HG02938 (cell line): ENCODE data around the gene TXLNA.

Source experiments
- ATAC-seq: cut with Tn5 transposase; IDR thresholded peaks from one replicate; pipeline ENCODE4 v1.9.1; 2021; ENCODE audit warnings: mild to moderate bottlenecking, moderate library complexity; ENCODE audit not compliant: unreplicated experiment

TXLNA gene

GRCh38 chr1:32208469-32208868 is 29.0 kb downstream of the TXLNA start:
- no peak for ATAC-seq

DNA sequence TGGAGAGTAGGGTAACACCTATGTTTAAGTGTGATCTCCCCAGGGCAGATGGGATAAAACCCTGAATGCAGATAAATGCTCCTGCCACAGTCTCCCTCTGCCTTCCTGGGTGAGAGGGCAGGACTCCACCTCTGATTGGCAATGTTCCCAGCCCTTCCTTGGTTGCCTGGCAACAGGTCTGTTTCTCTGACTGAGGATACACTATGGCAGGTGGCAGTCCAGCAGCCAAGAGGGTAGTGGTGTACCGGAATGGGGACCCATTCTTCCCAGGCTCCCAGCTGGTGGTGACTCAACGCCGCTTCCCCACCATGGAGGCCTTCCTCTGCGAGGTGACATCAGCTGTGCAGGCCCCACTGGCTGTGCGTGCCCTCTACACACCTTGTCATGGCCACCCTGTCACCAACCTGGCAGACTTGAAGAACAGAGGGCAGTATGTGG is 29.4 kb downstream of the TXLNA start, which contains the start of gene DCDC2B:
Gene DCDC2B, plus strand, starts transcription at position 199 of the 438 bp plus-strand sequence. Its CDS starts 5 bp downstream, at position 204.
- no peak for ATAC-seq

DNA sequence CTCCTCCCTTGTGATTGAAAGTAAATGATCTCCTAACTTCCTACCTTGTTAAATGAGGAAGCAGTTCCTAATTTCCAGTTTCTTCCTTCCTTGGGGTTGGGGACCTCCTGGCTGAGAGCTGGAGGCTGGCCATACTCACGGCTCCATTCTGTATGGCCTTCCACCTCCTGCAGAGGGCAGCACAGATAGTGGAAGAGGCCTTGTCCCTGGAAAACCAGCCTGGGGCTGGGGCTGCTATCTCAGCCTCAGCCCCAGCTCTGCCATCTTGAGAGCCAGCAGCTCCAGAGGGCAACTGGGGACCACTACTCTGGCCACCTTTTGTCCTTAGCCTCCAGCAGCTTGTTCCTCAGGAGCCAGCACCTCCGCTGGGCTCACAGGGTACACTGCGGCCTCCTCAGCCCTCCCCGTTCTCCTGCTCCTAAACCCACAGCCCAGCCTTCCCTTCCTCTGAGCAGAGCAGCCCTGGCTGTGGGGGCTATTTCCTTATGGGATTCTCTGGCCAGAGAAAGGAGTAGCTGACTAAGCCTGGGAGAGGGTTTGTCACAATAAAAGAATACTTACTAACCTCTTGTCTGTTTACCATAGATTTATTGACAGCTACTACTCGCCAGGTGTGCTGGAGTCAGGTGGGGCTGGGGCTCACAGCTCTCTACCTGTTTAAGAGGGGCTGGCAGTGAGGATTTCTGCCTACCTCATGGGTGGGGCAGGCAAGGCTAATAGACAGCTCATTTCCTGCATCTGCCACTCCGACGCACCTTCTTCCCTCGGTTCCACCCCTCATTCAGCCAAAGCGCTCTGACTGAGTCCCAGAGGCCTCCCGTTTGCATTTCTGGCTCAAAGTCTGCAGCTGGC is 36.4 kb downstream of the TXLNA start:
- no peak for ATAC-seq

DNA sequence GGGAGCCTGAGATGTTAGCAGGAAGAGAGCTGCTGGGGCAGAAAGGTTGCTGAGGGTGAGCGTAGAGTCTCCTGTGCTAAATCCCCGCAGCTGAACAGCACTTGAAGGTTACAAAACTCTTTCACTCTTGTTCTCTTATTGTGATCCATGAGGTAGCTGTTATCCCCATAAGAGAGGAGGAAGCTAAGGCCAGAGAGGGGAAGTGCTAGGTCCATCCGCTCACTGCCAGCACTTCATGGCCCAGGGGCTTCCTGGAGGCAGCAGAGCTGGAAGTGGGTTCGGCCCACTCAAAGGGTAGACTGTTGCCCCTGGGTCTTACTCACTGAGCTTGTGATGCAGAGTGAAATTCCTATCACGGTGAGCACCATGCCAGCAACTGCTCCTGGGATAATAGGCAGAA is 37.1 kb downstream of the TXLNA start:
- no peak for ATAC-seq

DNA sequence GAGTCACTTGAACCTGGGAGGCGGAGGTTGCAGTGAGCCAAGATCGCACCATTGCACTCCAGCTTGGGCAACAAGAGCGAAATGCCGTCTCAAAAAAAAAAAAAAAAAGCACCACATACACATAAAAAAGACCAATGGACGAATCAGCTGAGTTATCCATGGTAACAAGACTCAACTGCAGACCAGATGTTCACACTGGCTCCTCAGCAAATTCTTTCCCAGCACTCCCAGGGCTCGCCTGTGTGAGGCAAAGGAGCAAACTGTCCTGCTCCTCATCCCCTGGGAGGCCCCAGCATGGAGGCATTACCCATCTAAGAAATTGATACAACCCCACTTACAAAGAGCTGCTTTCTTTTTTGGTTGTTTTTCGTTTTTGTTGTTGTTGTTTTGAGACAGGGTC is 39.5 kb downstream of the TXLNA start:
- no peak for ATAC-seq

DNA sequence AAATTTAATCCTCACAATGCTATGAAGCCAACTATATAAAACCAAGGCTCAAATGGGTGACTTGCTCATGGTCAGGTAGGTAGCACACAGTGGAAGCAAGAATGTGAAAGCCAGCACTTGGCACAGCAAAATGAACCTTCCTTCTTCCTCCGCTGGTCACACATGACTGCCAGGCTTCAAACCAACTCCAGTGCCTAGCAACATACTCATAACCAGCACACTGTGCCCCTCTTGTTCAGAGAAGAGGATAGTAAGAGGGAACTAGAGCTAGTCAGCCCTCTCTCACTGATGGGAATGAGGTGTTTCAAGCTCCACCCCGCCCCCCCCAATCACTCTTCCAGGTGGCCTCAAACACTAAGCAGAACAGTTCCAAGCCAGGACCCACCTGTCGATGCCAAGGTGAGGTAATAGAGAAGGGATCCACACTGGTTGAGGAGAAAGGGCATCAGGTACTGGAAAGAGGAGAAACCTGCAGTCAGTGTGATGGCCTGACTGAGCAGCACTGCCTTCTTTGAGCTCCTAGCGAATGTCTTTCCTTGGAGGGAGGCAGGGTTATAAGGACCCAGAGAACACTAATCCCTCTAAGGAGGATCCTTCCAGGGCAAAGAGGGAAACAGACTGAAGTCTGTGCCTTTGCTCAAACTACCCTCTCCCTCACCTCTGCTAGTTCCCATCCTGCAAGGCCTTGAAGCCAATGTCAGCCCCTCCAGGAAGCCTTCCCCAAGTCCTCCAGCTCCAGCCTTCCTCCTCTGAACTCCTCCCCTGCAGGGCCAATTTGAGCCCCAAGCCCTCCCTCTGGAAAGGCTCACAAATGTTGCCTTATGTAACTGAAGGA is 41.5 kb downstream of the TXLNA start:
- ATAC-seq, result no peak

GRCh38 chr1:32221581-32221979 is 42.1 kb downstream of the TXLNA start:
- no peak for ATAC-seq

- peak; percentile 82 for ATAC-seq
These were observed 42.7 kb downstream of the TXLNA start, which contains the start of the genes EIF3I and TMEM234 for GRCh38 chr1:32221980-32222755. Gene EIF3I, plus strand, starts transcription at chr1:32222407. Its CDS starts 35 bp downstream, at chr1:32222442. Gene TMEM234, minus strand, starts transcription at chr1:32222353. Its CDS starts 31 bp downstream, at chr1:32222322.

GRCh38 chr1:32223683-32224082 is 44.2 kb downstream of the TXLNA start:
- no peak for ATAC-seq

GRCh38 chr1:32224285-32224684 is 44.8 kb downstream of the TXLNA start:
- no peak for ATAC-seq

GRCh38 chr1:32228771-32229170 is 49.3 kb downstream of the TXLNA start:
- no peak for ATAC-seq

DNA sequence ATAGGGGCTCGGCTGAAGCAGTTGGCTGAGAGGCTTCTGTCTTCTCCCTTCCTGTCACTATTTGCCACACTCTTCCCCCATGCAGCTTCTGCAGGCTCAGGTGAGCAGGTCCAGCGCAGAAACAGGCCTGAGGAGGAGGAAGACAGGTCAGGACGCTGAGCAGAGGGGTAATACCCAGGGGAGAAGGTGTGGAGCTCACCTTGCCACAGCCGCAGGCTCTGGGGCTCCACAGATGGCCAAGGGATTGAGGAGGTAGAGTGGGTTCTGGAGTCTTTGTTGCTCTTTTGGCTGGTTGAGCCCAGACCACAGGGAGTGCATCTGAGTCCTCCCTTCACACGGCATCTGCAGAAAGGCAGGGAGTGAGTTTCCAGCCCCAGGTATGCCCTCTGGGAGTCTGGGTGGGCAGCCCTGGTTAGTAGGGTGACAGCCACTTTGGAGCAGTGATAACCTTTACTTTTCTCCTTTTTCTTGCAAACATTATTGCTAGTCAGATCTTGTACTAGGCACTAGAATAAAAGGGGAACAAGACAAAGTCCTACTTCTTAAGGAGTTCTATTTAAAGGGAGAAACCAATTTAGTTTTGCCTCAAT is 52.5 kb downstream of the TXLNA start:
- ATAC-seq, result no peak

- ATAC-seq, result no peak
These were observed 53.3 kb downstream of the TXLNA start for GRCh38 chr1:32232558-32233304.

DNA sequence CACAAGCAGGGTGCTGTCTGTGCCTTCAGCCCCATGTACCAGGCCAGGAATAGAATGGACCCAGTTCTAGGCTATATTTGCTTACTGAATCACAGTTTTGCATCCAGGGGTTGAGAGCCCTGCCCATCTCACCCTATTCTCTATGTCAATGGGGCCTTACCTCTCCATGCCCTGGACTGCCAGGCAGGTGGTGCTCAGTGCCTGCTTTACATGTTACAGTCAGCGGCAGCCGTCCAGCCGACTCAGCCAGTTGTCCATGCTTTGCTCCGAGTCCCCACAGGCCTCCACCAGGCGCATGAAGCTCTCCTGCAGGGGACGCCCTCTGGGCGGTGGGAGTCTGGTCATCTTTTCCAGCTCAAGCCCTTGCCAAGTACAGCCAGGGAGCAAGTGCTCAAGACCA is 55.3 kb downstream of the TXLNA start:
- ATAC-seq, result no peak

- ATAC-seq, result no peak
These were observed 59.9 kb downstream of the TXLNA start for GRCh38 chr1:32239337-32239736.

GRCh38 chr1:32239790-32240139 is 60.3 kb downstream of the TXLNA start:
- ATAC-seq, result no peak

DNA sequence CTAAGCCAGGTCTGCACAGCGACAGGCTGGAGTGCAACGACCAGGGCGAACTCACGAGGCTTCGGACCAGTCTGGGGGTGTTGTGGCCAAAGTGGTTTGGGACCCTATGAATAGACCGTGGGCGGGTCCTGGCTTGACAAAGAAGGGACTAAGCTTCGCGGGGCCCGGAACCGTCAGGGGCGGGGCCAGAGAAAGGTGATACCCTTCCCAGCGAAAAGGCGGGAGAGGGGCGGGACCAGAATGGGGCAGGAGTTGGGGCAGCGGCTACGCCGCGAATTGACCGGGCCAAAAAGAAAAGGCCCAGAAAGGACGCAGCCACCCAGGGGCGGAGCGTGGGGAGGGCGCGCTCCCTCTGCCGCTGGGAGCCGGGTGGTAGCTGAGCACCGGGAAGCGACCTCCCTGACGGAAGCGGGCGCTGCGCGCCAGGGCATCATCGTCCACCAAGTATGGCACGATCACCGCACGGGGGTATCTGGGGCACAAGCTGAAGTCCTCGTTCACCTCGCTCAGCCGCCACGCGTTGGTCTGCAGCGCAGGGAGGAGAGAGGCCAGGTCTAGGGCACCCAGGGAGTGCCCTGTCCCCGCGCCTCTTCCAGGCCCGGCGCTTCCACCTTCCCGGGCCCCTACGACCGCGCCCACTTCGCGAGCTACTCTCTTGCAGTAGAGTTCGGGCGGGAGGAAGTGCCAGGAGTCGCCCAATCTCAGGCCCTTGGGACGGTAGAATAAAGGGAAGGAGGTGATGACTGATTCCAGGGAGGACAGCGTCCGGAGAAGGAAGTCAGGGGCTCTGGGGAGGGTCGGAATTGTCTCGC is 60.9 kb downstream of the TXLNA start:
- no peak for ATAC-seq

DNA sequence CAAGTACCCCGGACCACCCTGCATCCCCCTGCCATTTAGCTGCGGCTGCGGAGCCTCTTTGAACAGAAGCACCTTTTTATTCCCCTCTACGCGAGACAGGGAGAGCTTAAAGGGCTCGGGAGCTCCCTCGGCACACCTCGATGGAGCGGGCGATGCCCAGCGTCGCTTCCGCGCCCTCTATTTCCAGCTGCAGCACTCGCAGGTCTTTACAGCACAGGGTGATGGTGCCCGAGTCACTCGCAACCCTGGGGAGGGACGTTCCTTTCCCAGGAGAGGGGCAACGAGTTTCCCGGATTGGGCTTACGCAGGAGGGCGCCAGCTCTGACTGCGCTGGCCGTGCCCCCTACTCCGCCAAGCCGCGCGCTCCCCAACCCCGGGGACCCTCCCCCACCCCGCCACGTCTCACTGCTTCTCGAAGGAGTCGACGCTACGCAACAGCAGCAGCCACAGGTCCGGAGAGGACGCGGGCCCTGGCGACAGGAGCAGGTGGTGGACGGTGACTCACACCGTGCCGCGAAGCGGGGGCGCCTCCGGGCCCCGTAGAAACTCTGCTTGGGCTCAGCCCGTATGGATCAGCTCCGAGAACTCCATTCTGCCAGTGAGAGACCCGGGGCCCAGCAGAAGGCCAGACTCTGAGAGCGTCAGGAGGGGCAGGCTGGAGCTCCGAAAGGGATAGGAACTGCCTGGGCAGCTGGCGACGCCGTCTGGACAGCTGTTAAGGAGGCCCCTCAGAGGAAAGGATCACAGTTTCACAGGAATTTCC is 61.7 kb downstream of the TXLNA start:
- ATAC-seq, result no peak
